Upper lobe of right lung (tissue), 1 donor: Measurements from ENCODE around the gene ISCU. TPM values are rescaled to one million over a fixed set of nuclear protein-coding genes. Genes with fewer than 3 reads are reported as not detected.

Source experiments
- ATAC-seq: fragments of 200-7000 bp; cut with Tn5 transposase; one replicate; pipeline ENCODE4 v1.9.1; 2020; ENCODE audit warnings: mild to moderate bottlenecking, moderate library complexity
- DNase-seq: peaks from one replicate; pipeline ENCODE4 v3.0.0-alpha.2; 2020
- H3K27ac ChIP-seq: fragments of 200-600 bp; one replicate; pipeline ENCODE4 v1.8.0; 2022
- H3K27me3 ChIP-seq: fragments of 200-600 bp; one replicate; pipeline ENCODE4 v1.8.0; 2022; ENCODE audit warnings: mild to moderate bottlenecking
- H3K36me3 ChIP-seq: fragments of 200-600 bp; one replicate; pipeline ENCODE4 v1.8.0; 2022
- H3K4me1 ChIP-seq: fragments of 200-600 bp; one replicate; pipeline ENCODE4 v1.8.0; 2022
- H3K4me3 ChIP-seq: fragments of 200-600 bp; one replicate; pipeline ENCODE4 v1.8.0; 2022; ENCODE audit warnings: mild to moderate bottlenecking
- H3K9me3 ChIP-seq: fragments of 200-600 bp; one replicate; pipeline ENCODE4 v1.8.0; 2022
- CTCF ChIP-seq: fragments of 200-600 bp; IDR thresholded peaks from one replicate; pipeline ENCODE4 v1.8.0; 2022; ENCODE audit warnings: antibody characterized with exemption
- intact Hi-C: fragments of 100-400 bp; cut with DNase I; formaldehyde crosslinking; loops from one replicate; pipeline ENCODE4 v1.11.0; 2022
- total RNA-seq: library from RNA; stranded (reverse); fragmentation: NEBNext Ultra II Directional; extraction: Animal tissue kit (Norgen Biotek cat#: 25700); gene quantifications from one replicate; pipeline ENCODE4 v1.2.1, GENCODE V29; 2021
- donor health status: DM: no; HTN: yes; CAD: no; lungs with severe emphysema.

ISCU gene
- total RNA-seq, 1 donor from 2014 or later, result 138 TPM

- no peak for TF ChIP-seq CTCF
- intact Hi-C loops, result loop anchor here (5.0 to 10.0 kb wide), 2 partner anchors 56 to 244 kb away; no protein-coding TSS in a partner anchor
- peaks cover 41% of the 10 kb centered on the region for H3K4me1 ChIP-seq
Measured at GRCh38 chr12:108560752-108561719, 1.4 kb upstream of the ISCU start, which contains the start of gene SART3. SART3 (minus strand) TSS chr12:108561173; CDS start chr12:108561154, 19 bp downstream.

DNA sequence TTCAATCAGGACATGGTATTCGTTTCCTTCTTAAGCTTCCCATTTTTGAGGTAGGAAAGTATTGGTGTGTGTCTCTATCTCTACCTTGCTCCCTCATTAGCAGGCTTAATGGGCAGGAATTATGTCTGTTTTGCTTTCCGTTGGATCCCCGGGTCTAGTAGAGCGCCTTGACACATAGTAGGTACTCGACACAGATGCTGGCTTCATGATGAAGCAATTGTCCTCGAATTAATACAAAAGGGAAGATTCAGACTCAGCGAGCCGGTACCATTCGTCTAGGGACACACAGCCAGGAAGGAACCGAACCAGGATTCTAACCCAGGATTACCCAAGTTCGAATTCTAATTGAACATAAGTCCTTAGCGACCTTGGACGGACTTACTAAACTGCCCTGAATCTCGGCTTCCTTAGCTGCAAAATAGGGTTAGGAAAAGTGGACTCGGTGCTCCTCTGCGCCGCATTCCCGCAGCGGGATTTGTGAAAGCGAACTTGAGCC is 496 bp upstream of the ISCU start:
- no peak for TF ChIP-seq CTCF
- DNase-seq (no peak), ATAC-seq (no peak)
- Histone ChIP-seq H3K27me3 (no peaks in the 10 kb centered on the region), H3K36me3 (peaks cover 44% of the 10 kb centered on the region), H3K4me1 (peaks cover 47% of the 10 kb centered on the region), H3K4me3 (peak overlapping the region; percentile 90), H3K9me3 (no peaks in the 10 kb centered on the region), H3K27ac (peak overlapping the region; percentile 94)
- intact Hi-C loops, result loop anchor here (5.0 to 10.0 kb wide), 2 partner anchors 55 to 243 kb away; no protein-coding TSS in a partner anchor

More at GRCh38 chr12:108560752-108561719, 1.4 kb upstream of the ISCU start, which contains the start of gene SART3:
- H3K27ac ChIP-seq, result peak within 1 kb of the TSS; percentile 94
- H3K4me3 ChIP-seq, result peak within 1 kb of the TSS; percentile 90
- peak; percentile 64 for ATAC-seq
- peak; percentile 91 for DNase-seq
- no peaks in the 10 kb centered on the region for H3K9me3 ChIP-seq
- H3K36me3 ChIP-seq, result peaks cover 42% of the 10 kb centered on the region
- H3K27me3 ChIP-seq, result no peaks in the 10 kb centered on the region

GRCh38 chr12:108563136-108563803 is 874 bp downstream of the ISCU start:
- no peaks in the 10 kb centered on the region for H3K27me3 ChIP-seq
- TF ChIP-seq CTCF, result peak; percentile 85
- peaks cover 49% of the 10 kb centered on the region for H3K4me1 ChIP-seq
- ATAC-seq (peak; percentile 67), DNase-seq (peak; percentile 87)
- peaks cover 47% of the 10 kb centered on the region for H3K36me3 ChIP-seq
- H3K27ac ChIP-seq, result peak overlapping the region; percentile 94
- peak overlapping the region; percentile 90 for H3K4me3 ChIP-seq
- H3K9me3 ChIP-seq, result no peaks in the 10 kb centered on the region
- intact Hi-C loops, result loop anchor here (5.0 to 10.0 kb wide), 2 partner anchors 54 to 242 kb away; no protein-coding TSS in a partner anchor

- H3K36me3 ChIP-seq, result peaks cover 50% of the 10 kb centered on the region
- H3K27ac ChIP-seq, result peak overlapping the region; percentile 94
- intact Hi-C loops, result loop anchor here (5.0 to 10.0 kb wide), 2 partner anchors 54 to 241 kb away; no protein-coding TSS in a partner anchor
- H3K9me3 ChIP-seq, result no peaks in the 10 kb centered on the region
- no peaks in the 10 kb centered on the region for H3K27me3 ChIP-seq
- no peak for TF ChIP-seq CTCF
- peak overlapping the region; percentile 90 for H3K4me3 ChIP-seq
- DNase-seq (no peak), ATAC-seq (no peak)
- H3K4me1 ChIP-seq, result peaks cover 48% of the 10 kb centered on the region
Measured at GRCh38 chr12:108563804-108564151, 1.4 kb downstream of the ISCU start.

GRCh38 chr12:108564724-108565123 is 2.3 kb downstream of the ISCU start:
- TF ChIP-seq CTCF, result no peak
- Histone ChIP-seq H3K27ac (no peak overlapping the region), H3K4me1 (peaks cover 40% of the 10 kb centered on the region), H3K36me3 (peaks cover 59% of the 10 kb centered on the region), H3K9me3 (no peaks in the 10 kb centered on the region), H3K4me3 (no peak overlapping the region), H3K27me3 (no peaks in the 10 kb centered on the region)
- intact Hi-C loops, result loop anchor here (5.0 to 10.0 kb wide), 2 partner anchors 53 to 240 kb away; no protein-coding TSS in a partner anchor
- no peak for DNase-seq
- no peak for ATAC-seq
